Stimulated activated CD4-positive, alpha-beta T cell treated with anti-CD3 and anti-CD28 coated beads, Interleukin-4, amount 100 ng/mL, for 1 hour (primary cell): ENCODE measurements around the gene CCL28.
"Not testable (repeated sequence)": the region's sequence is repeated elsewhere in the genome, so short reads cannot be mapped to it uniquely, and the experiment has no call there.

Experiments
- DNase-seq: peaks from one replicate; pipeline ENCODE4 v3.0.0-alpha.2; 2020

Gene CCL28

DNA sequence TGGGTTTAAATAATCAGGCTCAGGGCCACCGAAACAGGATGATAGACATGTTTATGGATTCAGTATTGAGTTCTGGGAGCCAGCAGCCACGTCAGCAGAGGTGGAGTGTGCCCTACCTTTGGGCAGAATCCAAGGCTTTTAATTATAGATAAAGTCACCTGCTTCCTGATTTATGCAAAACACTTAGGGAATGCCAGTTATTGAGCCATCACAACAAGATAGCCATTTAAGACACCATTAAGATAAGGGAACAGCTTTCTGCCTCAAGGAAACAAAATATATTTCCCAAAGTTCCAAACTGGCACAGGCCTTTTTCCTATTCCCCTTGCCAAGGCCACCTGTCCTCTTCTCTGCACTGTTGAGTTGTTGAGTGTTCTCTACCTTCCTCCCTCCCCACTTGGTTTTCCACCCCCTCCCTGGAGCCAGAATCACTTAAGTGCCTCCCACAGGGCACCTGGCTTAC is 2.4 kb downstream of the CCL28 start:
- no peak for DNase-seq

DNA sequence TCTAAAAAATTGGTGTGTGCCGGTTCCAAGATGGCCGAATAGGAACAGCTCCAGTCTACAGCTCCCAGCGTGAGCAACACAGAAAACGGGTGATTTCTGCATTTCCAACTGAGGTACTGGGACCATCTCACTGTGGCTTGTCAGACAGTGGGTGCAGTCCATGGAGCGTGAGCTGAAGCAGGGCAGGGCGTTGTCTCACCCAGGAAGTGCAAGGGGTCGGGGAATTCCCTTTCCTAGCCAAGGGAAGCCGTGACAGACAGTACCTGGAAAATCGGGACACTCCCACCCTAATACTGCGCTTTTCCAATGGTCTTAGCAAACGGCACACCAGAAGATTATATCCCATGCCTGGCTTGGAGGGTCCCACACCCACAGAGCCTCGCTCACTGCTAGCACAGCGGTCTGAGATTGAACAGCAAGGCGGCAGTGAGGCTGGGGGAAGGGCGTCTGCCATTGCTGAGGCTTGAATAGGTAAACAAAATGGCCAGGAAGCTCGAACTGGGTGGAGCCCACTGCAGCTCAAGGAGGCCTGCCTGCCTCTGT is 9.6 kb downstream of the CCL28 start:
- not testable (repeated sequence) for DNase-seq

DNA sequence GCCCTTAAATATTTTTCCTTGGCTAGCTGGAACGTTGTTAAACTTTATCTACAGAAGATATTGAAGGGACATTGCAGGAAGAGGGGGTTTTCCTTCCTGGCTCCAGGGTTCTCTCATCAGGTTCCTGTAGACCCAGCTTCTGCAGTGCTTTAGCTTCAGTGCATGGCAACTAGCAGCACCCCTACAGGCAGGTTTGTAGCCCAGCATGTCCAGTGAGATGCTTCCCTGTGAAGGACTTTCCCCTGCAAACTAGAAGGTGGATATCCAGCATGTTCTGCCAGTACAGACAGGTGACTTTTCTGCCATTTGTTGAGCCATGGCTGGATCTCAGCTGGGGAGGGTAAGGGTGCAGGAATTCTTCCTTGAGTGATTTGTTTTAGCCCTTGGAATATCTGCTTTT is 10.4 kb downstream of the CCL28 start:
- DNase-seq = no peak

DNA sequence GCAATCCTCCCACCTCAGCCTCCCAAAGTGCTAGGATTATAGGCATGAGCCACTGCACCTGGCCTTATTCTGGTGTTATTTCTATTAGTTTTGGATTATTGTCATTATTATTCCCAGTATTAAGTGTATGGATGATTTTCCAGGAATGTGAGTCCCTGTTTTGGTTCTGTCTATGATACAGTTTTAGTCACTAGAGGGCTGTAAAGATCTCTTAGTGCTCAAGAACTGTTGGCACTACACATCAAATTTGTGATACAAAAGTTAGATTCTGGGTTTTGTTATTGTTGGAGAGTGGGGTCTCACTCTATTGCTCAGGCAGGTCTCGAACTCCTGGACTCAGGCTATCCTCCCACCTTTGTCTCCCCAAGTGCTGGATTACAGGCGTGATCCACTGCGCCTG is 12.1 kb downstream of the CCL28 start:
- no peak for DNase-seq

DNA sequence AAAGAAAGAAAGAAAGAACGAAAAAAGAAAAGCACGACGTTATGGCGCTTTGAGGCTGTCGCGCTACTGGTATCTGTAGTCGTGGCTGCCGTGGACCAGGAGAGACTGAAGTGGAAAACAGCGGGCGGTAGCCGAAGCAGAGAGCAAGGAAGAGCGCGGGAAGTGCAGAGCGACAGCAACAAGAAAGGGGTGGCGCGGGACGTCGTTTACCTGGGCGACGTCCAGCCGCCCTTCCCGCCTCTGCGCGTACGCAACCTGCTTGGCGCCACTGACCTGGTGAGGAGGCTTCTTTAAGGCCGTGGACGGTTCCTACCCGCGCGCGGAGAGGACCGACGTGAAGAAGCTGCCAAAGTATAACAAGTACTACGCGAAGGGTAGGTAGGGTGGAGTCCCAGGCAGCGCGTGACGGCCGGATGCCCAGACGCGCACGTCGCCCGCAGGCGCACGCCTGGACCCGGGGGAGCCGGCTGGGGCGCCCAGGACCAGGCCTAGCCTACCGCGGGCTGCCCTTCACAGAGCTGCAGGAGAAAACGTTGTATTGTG is 15.4 kb downstream of the CCL28 start:
- DNase-seq = peak; percentile 58

DNA sequence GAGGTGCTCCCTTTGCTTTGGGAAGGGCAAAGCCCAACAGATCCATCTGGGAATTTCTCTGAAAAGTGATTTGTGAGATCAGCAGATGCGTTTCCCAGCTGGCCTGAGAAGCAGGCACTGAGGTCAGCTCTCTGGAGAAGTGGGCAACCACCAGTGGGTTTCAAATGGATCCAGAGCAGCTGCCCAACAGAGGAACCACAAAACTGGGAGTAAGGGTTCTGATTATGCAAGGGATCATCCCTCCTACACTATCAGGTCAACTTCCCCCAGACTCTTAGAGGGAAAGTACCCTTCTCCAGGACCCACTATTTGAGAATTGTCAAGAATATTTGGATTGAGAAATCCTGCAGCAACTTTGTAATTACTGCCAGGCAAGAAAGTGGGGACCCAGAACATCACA is 21.7 kb downstream of the CCL28 start:
- DNase-seq = no peak

DNA sequence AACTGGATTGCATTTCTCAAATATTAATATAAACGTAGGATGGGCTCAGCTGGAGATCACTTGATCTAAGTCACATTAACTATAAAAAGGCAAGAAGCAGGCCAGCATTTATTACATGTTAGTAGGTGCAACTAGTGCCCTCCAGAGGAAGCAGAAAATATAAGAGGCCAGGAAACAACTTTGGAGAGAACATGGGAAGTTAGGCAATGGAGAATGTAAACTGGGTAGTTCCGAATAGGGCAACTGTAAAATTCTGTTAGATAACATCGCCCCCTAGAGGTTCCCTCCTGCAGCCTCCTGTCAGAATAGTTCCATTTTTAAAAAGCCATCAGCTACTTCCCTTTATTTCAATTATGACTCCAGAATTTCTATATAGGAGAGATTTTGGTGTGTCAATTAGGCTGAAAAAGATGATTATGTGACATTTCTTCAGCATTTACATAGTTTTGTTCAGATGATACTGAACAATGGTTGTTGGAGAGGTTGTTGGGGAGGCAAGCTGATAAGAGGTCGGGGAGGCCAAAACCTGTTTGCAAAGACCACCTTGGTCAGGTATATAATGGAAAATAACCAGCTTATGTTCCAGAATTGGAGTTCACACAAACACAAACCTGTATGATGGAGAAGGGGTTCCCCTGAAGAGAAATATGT is 22.4 kb downstream of the CCL28 start:
- peak; percentile 32 for DNase-seq

DNA sequence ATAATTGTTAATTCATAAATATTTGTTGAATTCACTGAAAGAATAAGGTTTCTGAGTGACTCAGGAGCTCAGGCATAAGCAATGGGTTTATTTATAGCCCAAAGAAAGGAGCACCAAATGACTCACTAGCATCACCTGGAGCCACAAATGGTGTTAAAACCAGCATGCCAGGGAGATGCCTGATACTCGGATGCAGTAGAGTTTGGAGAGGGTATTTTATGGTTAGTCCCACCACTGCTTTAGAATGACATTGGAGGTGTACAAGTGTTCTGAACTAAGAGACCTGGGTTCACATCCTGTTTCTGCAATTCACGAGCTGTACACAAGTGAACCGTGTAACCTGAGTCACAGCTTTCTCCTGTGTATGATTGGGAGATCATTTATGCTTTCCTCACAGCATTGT is 25.2 kb downstream of the CCL28 start:
- DNase-seq = no peak

DNA sequence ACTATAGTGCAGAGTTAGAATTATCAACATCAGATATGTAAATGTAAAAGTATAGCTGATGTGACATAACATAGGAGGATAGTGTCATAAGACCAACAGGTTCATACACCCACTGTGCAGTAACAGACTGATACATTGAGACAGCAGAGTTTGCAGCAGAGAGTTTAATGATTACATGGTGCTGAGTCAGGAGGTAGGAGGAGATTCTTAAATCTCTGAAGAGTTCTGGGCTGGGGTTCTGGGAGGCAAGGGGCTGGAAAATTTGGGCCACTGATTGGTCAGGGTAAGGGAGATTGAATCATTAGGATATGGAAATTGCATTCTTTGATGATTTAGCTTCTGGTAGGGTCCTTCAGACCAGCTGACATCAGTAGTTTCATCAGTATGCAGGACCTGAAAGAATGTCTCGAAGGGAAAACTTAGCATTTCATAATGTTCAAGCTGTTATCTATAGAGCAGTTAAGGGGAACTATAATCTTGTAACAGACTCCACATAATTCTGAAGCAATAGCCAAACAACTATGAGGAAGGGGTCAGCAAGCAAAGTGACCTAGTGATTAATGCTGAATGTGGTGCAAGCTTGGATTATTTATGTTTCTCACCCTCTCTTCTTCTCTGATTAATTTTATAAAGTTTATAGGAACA is 35.6 kb downstream of the CCL28 start:
- DNase-seq = no peak

DNA sequence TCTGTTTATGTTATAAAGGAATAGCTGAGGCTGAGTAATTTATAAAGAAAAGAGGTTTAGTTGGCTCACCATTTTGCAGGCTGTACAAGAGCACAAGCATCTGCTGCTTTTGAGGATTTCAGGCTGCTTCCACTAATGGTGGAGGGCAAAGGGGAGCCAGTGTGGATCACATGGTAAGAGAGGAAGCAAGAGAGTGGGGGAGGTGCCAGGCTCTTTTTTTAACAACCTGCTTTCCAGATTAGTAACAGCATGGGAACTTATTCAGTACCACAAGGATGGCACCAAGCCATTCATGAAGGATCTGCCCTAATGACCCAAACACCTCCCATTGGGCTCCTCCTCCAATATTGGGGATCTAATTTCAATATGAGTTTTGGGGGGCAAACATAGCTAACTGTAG is 40.4 kb downstream of the CCL28 start:
- no peak for DNase-seq

DNA sequence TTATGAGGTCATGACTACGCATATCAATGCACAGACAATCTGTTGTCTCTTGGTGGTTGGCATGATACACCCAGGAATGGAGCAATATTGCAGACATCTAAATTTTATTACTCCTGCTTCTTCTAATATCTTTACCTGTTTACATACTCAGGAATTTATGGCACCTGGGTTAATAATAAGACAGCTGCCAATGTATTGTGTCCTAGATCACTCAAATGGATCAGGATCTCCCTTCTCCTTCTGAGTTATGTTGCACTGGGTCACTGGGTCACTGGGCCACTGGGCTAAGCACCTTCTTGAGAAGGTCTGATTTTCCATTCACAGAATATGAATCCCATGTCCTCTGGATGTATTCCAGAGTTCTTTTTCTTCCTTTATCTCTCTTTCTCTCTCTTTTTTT is 41.8 kb downstream of the CCL28 start:
- no peak for DNase-seq

DNA sequence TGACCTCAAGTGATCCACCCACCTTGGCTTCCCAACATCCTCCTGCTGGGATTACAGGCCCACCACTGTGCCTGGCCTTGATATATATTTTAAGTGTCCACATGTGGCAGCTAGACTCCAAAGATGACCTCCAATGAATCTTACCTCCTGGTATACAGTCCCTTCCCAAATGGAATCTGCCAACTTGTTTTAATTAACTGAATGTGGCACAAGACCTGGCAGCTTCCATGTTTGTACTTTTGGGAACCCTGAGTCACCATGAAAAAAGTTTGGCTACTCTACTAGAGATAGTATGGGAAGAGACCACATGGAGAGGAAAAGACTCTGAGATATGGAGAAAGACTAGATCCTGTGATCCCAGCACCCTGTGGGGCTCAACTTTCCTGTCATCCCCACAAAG is 42.5 kb downstream of the CCL28 start:
- DNase-seq = no peak

DNA sequence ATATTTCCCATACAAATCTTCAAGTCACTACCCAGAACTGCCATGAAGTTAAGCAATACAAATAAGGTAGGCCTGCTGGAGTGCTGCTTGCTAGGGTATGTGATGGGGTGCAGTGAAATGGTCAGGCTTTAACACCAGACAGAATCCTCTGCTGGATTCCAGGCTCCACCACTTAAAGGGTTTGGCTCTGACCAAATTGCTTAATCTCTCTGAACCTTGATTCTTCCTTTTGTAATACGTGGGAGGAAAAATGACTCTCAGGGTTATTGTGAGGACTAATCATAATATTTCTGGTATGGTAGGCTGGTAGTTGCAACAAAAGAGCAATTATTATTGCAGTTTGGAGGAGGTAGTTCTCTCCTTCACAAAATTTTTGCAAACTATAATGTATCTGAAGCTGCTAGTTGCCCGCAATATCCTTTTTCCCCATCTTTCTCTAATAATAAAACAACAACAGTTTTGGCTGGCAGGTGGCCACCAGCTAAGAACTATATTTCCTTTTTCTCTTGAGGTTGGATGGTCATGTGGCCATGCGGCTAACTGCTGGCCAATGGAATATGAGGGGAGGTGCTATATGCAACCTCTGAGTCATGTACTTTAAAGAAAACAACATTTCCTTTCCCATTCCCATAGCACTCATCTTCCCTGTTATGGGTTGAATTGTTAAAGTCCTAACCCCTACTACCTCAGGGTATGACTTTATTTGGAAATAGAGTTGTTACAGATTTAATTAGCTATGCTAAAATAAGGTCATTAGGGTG is 44.1 kb downstream of the CCL28 start:
- no peak for DNase-seq

DNA sequence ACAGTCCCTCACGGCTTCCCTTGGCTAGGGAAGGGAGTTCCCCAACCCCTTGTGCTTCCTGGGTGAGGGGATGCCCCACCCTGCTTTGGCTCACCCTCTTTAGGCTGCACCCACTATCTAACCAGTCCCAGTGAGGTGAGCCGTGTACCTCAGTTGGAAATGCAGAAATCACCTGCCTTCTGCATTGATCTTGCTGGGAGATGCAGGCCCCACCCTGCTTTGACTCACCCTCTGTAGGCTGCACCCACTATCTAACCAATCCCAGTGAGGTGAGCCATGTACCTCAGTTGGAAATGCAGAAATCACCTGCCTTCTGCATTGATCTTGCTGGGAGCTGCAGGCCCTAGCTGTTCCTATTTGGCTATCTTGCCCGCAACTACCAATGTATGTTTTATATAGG is 44.7 kb downstream of the CCL28 start:
- no peak for DNase-seq

DNA sequence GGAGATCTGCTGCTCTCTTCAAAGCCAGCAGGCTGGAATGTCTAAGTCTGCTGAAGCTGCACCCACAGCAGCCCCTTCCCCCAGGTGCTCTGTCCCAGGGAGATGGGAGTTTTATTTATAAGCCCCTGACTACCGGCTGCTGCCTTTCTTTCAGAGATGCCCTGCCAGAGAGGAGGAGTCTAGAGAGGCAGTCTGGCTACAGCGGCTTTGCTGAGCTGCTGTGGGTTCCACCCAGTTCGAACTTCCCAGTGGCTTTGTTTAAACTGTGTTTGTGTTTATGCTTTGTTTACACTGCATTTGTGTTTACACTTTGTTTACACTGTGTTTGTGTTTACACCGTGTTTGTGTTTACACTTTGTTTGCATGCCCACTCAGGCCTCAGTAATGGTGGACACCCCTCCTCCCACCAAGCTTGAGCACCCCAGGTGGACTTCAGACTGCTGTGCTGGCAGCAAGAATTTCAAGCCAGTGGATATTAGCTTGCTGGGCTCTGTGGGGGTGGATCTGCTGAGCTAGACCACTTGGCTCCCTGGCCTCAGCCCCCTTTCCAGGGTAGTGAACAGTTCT is 45.4 kb downstream of the CCL28 start:
- DNase-seq = not testable (repeated sequence)

DNA sequence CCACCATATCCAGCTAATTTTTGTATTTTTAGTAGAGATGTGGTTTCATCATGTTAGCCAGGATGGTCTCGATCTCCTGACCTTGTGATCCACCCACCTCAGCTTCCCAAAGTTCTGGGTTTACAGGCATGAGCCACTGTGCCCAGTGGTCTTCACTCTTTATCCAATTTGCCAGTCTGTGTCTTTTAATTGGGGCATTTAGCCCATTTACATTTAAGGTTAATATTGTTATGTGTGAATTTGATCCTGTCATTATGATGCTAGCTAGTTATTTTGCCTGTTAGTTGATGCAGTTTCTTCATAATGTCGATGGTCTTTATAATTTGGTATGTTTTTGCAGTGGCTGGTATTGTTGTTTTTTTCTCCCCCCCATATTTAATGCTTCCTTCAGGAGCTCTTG is 47.0 kb downstream of the CCL28 start:
- not testable (repeated sequence) for DNase-seq

DNA sequence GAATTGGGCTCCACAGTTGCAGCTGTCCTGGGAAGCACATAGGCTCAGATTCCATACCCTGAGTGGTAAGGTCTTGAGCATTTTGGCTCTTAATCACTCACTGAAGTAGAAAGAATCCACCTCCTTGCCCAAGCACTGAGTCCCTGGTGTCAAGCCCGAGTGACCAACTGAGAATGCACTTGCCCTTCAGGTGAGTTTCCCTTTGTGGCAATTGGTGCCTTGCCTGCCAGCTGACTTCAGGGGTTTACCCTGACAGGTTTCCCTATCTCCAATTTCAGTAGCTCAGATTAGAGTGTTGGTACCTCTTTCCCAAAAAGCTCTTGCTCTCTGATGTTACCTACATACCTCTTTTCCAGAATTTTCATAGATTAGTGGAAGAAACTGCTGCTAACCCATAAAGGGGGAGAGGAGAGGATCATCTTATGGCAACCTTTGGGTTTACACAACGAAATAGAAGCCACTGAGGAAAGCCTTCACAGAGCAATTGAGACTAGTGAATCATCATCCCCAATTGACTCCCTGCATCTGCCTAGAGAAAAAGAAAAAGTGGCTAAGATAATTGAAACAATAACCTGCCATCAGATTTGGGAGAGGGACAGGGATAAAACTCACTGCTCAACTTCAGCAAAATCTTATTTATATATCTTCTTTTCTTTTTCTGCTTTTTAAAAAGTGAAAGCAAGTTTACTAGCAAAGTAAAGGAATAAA is 48.6 kb downstream of the CCL28 start:
- no peak for DNase-seq

DNA sequence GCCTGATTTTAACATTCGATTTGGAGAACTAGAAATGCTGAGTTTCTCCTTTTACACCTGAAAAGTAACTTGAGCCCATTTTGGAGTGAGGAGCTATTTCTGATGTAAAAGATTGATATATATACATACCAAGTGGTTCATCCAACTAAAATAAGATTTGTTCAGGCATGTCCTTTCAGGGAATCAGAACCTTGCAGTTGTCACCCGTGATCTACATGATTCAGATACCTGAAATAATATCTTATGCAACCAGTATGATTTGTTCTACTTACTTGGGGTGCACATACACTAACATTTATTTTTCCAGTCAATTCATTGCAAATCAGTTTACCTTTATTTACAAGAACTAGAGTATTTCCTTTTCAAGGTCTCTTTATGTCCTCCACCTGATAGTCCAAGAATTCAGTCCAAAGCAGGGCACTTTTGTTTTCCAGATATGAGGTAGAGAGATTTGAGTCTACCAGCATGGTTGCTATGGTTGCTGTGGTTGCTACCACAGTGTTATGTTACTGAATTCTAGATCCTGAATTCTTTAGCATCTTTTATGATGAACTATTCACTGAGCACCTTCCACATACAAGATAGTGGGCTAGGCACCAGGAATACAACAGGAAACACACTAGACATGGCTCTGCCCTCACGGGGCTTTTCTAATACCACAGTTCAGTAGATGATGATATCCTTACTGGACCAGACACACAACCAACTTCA is 49.3 kb downstream of the CCL28 start:
- no peak for DNase-seq

DNA sequence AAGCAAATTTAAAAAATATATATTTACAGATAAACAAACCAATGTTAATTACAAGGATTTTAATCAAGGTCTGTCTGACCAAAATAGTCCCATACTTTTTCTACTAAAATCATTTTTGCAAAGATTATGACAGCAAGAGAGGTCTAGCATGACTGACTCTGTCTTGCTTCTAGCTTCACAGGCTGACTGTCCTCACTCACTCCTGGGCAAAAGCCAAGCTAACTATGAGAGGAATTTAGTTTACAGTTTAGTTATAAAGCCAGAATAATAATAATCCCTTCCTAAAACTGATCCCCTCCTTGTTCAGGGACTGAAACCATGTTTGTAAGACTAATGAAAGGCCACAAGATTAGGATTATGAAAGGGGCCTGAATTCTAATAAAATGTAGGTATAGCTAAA is 53.5 kb downstream of the CCL28 start:
- DNase-seq = no peak

DNA sequence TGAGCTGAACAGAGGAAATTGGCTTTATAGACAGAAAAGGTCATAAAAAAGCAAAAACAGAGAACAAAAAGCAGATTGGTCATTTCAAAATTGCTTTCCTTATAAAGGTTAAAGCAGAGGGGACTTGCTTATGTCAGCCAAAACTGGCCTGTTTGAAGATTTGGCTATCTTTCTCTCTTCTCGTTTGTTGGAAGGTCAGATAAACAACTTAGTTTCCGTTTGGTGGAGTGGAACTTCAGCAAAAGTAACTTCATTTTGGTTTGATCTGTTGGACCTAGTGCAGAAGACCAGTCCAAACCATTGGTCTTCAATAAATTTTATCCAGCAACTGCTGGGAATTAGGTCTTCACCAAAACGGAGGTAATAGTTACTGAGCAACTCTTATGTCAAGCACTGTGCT is 53.9 kb downstream of the CCL28 start:
- no peak for DNase-seq

DNA sequence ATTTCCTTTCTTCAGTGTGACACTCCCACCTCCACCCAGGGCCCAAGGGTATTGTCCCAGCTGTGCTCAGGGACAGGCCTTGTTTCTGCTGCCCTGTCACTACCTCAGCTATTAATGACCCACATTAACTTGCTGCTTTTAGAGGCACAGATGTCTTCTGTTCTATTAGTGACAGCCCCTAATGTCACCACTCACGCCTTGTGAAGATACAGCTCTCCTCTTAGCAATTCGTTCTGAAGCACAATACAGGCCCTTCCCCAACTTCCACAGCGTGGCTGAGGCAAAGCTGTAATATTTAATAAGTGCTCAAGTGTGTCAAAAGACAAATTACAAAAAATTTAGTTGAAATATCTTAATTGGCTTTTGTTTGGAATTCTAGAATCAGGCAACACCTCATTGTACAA is 54.3 kb downstream of the CCL28 start:
- DNase-seq = no peak

DNA sequence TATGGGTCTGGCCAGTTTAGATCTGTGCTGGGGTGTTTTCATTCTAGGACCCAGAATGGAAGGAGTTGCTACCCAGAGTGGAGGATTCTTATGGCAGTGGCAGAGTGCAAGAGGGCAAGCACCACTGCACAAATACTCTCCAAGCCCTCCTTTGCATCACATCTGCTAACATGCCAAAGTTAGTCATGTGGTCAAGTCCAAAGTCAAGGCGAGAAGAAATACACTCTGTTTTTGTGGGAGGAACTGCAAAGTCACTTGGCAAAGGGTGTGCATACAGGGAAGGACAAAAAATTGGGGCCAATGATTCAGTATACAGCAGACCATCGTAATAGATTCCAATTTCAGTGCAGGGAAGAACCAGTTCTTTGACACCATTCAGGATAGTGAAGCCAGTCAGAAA is 55.1 kb downstream of the CCL28 start:
- no peak for DNase-seq
